ENCODE data around the gene EVA1B. TPM values are rescaled to one million over a fixed set of nuclear protein-coding genes. Genes with fewer than 3 reads are reported as not detected.

Gene EVA1B
- total RNA-seq, 1 experiment from 2014 or later: 32.0 TPM

DNA sequence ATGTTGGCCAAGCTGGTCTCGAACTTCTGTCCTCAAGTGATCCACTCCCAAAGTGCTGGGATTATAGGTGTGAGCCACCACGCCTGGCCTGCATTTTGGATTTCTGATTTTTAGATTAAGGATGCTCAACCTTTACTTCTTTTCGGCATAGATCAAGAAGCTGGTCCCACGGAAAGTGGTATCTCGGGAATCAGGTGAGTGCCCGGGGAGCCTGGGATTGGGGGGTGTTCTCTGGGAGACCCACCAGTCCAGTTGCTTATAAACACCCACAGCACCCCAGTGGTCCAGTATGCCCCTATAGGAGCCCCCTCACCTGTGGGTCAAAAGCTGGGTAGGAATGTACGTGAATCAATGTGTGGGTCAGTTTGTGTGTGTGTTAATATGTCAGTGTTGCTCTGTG is 14.0 kb downstream of the EVA1B start (continued):
- TF ChIP-seq, protein P1, sequence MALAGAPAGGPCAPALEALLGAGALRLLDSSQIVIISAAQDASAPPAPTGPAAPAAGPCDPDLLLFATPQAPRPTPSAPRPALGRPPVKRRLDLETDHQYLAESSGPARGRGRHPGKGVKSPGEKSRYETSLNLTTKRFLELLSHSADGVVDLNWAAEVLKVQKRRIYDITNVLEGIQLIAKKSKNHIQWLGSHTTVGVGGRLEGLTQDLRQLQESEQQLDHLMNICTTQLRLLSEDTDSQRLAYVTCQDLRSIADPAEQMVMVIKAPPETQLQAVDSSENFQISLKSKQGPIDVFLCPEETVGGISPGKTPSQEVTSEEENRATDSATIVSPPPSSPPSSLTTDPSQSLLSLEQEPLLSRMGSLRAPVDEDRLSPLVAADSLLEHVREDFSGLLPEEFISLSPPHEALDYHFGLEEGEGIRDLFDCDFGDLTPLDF (CRISPR knock-in tag; IDR thresholded peaks at IDR 0.05): no peak
- TF ChIP-seq, protein P2, sequence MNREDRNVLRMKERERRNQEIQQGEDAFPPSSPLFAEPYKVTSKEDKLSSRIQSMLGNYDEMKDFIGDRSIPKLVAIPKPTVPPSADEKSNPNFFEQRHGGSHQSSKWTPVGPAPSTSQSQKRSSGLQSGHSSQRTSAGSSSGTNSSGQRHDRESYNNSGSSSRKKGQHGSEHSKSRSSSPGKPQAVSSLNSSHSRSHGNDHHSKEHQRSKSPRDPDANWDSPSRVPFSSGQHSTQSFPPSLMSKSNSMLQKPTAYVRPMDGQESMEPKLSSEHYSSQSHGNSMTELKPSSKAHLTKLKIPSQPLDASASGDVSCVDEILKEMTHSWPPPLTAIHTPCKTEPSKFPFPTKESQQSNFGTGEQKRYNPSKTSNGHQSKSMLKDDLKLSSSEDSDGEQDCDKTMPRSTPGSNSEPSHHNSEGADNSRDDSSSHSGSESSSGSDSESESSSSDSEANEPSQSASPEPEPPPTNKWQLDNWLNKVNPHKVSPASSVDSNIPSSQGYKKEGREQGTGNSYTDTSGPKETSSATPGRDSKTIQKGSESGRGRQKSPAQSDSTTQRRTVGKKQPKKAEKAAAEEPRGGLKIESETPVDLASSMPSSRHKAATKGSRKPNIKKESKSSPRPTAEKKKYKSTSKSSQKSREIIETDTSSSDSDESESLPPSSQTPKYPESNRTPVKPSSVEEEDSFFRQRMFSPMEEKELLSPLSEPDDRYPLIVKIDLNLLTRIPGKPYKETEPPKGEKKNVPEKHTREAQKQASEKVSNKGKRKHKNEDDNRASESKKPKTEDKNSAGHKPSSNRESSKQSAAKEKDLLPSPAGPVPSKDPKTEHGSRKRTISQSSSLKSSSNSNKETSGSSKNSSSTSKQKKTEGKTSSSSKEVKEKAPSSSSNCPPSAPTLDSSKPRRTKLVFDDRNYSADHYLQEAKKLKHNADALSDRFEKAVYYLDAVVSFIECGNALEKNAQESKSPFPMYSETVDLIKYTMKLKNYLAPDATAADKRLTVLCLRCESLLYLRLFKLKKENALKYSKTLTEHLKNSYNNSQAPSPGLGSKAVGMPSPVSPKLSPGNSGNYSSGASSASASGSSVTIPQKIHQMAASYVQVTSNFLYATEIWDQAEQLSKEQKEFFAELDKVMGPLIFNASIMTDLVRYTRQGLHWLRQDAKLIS (CRISPR knock-in tag; IDR thresholded peaks at IDR 0.05; ENCODE audit: borderline replicate concordance): no peak
- TF ChIP-seq, protein P3, sequence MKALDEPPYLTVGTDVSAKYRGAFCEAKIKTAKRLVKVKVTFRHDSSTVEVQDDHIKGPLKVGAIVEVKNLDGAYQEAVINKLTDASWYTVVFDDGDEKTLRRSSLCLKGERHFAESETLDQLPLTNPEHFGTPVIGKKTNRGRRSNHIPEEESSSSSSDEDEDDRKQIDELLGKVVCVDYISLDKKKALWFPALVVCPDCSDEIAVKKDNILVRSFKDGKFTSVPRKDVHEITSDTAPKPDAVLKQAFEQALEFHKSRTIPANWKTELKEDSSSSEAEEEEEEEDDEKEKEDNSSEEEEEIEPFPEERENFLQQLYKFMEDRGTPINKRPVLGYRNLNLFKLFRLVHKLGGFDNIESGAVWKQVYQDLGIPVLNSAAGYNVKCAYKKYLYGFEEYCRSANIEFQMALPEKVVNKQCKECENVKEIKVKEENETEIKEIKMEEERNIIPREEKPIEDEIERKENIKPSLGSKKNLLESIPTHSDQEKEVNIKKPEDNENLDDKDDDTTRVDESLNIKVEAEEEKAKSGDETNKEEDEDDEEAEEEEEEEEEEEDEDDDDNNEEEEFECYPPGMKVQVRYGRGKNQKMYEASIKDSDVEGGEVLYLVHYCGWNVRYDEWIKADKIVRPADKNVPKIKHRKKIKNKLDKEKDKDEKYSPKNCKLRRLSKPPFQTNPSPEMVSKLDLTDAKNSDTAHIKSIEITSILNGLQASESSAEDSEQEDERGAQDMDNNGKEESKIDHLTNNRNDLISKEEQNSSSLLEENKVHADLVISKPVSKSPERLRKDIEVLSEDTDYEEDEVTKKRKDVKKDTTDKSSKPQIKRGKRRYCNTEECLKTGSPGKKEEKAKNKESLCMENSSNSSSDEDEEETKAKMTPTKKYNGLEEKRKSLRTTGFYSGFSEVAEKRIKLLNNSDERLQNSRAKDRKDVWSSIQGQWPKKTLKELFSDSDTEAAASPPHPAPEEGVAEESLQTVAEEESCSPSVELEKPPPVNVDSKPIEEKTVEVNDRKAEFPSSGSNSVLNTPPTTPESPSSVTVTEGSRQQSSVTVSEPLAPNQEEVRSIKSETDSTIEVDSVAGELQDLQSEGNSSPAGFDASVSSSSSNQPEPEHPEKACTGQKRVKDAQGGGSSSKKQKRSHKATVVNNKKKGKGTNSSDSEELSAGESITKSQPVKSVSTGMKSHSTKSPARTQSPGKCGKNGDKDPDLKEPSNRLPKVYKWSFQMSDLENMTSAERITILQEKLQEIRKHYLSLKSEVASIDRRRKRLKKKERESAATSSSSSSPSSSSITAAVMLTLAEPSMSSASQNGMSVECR (CRISPR knock-in tag; IDR thresholded peaks at IDR 0.05; ENCODE audit: borderline replicate concordance): no peak
- no peak for TF ChIP-seq NFATC4 (CRISPR knock-in tag; IDR thresholded peaks at IDR 0.05)
- TF ChIP-seq ZNF219 (CRISPR knock-in tag; IDR thresholded peaks at IDR 0.05; ENCODE audit: borderline replicate concordance): no peak

DNA sequence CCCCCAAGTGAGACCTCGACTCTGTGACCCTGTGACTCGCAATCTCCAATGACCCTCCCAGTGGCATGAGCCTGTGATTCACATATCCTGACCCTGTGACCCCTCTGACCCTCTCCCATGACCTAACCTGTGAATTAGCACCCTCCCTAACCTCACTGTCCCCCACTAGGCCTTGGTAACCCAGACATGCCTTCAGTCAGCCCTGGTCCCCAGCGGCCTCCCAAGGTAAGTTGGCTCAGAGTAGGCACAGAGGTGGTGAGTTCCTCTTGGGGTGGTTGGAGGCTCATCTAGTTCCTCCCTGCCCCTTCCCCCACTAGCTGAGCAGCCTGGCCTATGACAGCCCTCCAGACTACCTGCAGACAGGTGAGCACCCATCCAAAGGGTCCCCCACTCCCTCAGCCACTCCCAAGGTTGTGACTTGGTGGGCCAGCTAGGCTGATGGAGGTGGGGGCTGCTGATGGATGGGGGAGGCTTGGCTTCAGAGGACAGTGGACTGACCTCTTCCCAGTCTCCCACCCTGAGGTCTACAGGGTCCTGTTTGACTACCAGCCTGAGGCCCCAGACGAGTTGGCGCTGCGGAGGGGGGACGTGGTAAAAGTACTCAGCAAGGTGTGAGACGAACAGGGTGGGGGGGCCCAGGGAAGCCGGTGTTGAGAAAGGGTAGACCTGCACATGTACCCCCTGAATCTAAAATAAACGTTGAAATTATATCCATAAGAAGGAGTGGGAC is 15.7 kb downstream of the EVA1B start:
- POLR2A ChIA-PET: interaction anchor here (1.0 to 2.6 kb wide), 6 partner anchors 9 to 158 kb away, joined by 3 to 77 read pairs (median 6); partner anchors contain the start of genes EVA1B and TRAPPC3

More for the DNA sequence above, 15.7 kb downstream of the EVA1B start:
- Mint-ChIP-seq H3K27ac (no peak overlapping the region), H3K4me1 (peaks cover 17% of the 10 kb centered on the region), H3K36me3 (peaks cover 32% of the 10 kb centered on the region), H3K9me3 (no peaks in the 10 kb centered on the region), H3K4me3 (peak overlapping the region; percentile 99), H3K27me3 (ENCODE audit: low read depth) (no peaks in the 10 kb centered on the region)
- ATAC-seq (no peak), DNase-seq (ENCODE audit: low spot score) (no peak)
- CTCF ChIA-PET: interaction anchor here (1.4 to 2.3 kb wide), 8 partner anchors 15 to 173 kb away, joined by 3 to 32 read pairs (median 13); partner anchors contain the start of genes EVA1B and TRAPPC3
- TF ChIP-seq NFATC4 (CRISPR knock-in tag; IDR thresholded peaks at IDR 0.05) (no peak), SP1 (CRISPR knock-in tag; conservative IDR thresholded peaks at IDR 0.05) (no peak), CREM (CRISPR knock-in tag; IDR thresholded peaks at IDR 0.05) (no peak)
- TF ChIP-seq, protein P4, sequence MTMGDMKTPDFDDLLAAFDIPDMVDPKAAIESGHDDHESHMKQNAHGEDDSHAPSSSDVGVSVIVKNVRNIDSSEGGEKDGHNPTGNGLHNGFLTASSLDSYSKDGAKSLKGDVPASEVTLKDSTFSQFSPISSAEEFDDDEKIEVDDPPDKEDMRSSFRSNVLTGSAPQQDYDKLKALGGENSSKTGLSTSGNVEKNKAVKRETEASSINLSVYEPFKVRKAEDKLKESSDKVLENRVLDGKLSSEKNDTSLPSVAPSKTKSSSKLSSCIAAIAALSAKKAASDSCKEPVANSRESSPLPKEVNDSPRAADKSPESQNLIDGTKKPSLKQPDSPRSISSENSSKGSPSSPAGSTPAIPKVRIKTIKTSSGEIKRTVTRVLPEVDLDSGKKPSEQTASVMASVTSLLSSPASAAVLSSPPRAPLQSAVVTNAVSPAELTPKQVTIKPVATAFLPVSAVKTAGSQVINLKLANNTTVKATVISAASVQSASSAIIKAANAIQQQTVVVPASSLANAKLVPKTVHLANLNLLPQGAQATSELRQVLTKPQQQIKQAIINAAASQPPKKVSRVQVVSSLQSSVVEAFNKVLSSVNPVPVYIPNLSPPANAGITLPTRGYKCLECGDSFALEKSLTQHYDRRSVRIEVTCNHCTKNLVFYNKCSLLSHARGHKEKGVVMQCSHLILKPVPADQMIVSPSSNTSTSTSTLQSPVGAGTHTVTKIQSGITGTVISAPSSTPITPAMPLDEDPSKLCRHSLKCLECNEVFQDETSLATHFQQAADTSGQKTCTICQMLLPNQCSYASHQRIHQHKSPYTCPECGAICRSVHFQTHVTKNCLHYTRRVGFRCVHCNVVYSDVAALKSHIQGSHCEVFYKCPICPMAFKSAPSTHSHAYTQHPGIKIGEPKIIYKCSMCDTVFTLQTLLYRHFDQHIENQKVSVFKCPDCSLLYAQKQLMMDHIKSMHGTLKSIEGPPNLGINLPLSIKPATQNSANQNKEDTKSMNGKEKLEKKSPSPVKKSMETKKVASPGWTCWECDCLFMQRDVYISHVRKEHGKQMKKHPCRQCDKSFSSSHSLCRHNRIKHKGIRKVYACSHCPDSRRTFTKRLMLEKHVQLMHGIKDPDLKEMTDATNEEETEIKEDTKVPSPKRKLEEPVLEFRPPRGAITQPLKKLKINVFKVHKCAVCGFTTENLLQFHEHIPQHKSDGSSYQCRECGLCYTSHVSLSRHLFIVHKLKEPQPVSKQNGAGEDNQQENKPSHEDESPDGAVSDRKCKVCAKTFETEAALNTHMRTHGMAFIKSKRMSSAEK (CRISPR knock-in tag; IDR thresholded peaks at IDR 0.05; ENCODE audit: borderline replicate concordance): no peak
- TF ChIP-seq, protein P5, sequence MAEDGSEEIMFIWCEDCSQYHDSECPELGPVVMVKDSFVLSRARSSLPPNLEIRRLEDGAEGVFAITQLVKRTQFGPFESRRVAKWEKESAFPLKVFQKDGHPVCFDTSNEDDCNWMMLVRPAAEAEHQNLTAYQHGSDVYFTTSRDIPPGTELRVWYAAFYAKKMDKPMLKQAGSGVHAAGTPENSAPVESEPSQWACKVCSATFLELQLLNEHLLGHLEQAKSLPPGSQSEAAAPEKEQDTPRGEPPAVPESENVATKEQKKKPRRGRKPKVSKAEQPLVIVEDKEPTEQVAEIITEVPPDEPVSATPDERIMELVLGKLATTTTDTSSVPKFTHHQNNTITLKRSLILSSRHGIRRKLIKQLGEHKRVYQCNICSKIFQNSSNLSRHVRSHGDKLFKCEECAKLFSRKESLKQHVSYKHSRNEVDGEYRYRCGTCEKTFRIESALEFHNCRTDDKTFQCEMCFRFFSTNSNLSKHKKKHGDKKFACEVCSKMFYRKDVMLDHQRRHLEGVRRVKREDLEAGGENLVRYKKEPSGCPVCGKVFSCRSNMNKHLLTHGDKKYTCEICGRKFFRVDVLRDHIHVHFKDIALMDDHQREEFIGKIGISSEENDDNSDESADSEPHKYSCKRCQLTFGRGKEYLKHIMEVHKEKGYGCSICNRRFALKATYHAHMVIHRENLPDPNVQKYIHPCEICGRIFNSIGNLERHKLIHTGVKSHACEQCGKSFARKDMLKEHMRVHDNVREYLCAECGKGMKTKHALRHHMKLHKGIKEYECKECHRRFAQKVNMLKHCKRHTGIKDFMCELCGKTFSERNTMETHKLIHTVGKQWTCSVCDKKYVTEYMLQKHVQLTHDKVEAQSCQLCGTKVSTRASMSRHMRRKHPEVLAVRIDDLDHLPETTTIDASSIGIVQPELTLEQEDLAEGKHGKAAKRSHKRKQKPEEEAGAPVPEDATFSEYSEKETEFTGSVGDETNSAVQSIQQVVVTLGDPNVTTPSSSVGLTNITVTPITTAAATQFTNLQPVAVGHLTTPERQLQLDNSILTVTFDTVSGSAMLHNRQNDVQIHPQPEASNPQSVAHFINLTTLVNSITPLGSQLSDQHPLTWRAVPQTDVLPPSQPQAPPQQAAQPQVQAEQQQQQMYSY (CRISPR knock-in tag; IDR thresholded peaks at IDR 0.05): no peak

Measured in WTC11 (cell line).